GM12892 (cell line): ENCODE data around the gene FBH1.
A peak's percentile ranks its signal among the peaks of the same experiment; 100 is the strongest.

ENCODE experiments used
- DNase-seq: peaks from one replicate; pipeline ENCODE4 v3.0.0; 2011; ENCODE audit not compliant: insufficient read length
- FAIRE-seq: peaks from 2 replicates; lab custom pipeline; 2011; peaks lifted over from hg19 to GRCh38; lab: Jason Lieb, UNC
- POLR2A ChIP-seq: IDR thresholded peaks from 2 replicates; pipeline ENCODE4 v1.6.1; 2011; ENCODE audit warnings: low read depth, low read length, control low read depth
- POLR2AphosphoS5 ChIP-seq: IDR thresholded peaks from 2 replicates; pipeline ENCODE4 v1.6.1; 2011; ENCODE audit warnings: low read depth, low read length, control low read depth
- TAF1 ChIP-seq: IDR thresholded peaks from 2 replicates; pipeline ENCODE4 v1.6.1; 2011; ENCODE audit warnings: low read depth, mild to moderate bottlenecking, control low read depth, low read length, borderline replicate concordance

The FBH1 gene

GRCh38 chr10:5910323-5911100 is 20.5 kb downstream of the FBH1 start:
- DNase-seq = no peak
- TF ChIP-seq POLR2AphosphoS5 = no peak
- no peak for TF ChIP-seq TAF1
- no peak for TF ChIP-seq POLR2A
- FAIRE-seq = no peak

GRCh38 chr10:5911670-5912069 is 21.6 kb downstream of the FBH1 start:
- TF ChIP-seq TAF1 (no peak), POLR2A (no peak), POLR2AphosphoS5 (no peak)
- DNase-seq (no peak), FAIRE-seq (no peak)

GRCh38 chr10:5913736-5914135 is 23.7 kb downstream of the FBH1 start:
- FAIRE-seq (no peak), DNase-seq (no peak)
- TF ChIP-seq POLR2AphosphoS5 = no peak
- no peak for TF ChIP-seq TAF1

GRCh38 chr10:5915451-5915850 is 25.4 kb downstream of the FBH1 start:
- no peak for DNase-seq
- no peak for FAIRE-seq

GRCh38 chr10:5917305-5917704 is 27.3 kb downstream of the FBH1 start:
- TF ChIP-seq POLR2A = no peak
- no peak for TF ChIP-seq POLR2AphosphoS5
- no peak for TF ChIP-seq TAF1
- no peak for FAIRE-seq
- no peak for DNase-seq

More at GRCh38 chr10:5915451-5915850, 25.4 kb downstream of the FBH1 start:
- TF ChIP-seq POLR2AphosphoS5 (no peak), POLR2A (no peak), TAF1 (no peak)

DNA sequence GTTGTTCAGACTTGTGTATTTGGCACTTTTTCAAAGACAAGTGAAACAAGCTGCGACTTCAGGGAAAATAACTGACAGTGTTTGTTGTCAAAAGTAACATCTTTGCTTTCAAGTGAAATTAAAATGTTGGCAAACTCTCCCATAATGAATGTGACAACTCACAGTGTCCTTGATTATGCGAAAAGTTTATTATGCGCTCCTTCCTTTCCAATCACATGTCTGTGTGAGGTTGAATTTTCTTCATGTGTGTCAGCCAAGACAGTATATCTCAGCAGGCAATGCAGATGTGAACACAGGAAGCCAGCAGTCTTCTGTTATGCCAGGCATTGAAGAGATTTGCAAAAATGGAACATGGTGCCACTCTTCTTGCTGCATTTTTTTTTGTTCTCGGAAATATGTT is 28.7 kb downstream of the FBH1 start:
- no peak for FAIRE-seq
- no peak for TF ChIP-seq TAF1
- no peak for TF ChIP-seq POLR2AphosphoS5
- TF ChIP-seq POLR2A = no peak
- no peak for DNase-seq

DNA sequence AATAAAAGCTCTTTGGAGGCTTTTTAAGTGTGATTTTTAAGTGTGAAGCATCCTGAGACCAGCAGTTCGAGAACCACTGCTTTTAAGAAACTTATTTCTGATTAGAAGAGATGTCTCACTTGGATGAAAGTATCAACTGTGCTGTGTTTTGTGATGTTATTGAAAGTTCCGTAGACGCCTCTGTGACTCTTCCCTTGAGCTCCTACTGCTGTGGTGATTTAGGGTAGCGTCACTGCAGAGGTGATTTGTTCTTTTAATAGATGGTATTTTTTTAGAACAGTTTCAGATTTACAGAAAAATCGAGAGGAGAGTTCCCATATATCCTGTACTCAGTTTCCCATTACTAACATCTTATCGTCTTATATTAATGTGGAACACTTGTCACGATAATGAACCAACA is 29.5 kb downstream of the FBH1 start:
- no peak for TF ChIP-seq TAF1
- TF ChIP-seq POLR2A = no peak
- TF ChIP-seq POLR2AphosphoS5 = no peak
- DNase-seq (no peak), FAIRE-seq (no peak)

- DNase-seq (no peak), FAIRE-seq (peak; percentile 9)
- no peak for TF ChIP-seq POLR2AphosphoS5
- TF ChIP-seq POLR2A = no peak
Observed at GRCh38 chr10:5921746-5922145, 31.7 kb downstream of the FBH1 start.

DNA sequence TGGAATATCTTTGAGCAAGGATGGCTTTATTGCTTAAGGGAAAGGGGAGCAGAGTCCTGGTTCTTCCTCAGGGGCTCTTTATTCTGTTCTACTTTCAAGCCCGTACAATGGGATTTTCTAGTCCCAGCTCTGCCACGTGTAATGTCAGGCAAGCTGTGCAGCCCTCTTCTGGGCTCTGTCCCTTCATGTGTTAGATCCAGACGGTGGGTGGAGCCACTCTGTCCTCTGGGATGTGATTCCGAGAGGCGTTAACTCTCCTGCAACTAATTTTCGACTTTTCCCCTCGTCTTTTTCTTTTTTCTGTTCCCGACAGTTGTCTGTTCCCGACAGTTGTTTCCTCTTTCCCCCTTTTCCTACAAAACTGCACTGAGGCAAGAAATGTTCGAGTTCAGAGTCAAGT is 34.8 kb downstream of the FBH1 start:
- DNase-seq (no peak), FAIRE-seq (no peak)
- TF ChIP-seq TAF1 (no peak), POLR2AphosphoS5 (no peak), POLR2A (no peak)

GRCh38 chr10:5927306-5927705 is 37.3 kb downstream of the FBH1 start:
- FAIRE-seq (no peak), DNase-seq (no peak)
- TF ChIP-seq TAF1 = no peak
- no peak for TF ChIP-seq POLR2A
- no peak for TF ChIP-seq POLR2AphosphoS5

DNA sequence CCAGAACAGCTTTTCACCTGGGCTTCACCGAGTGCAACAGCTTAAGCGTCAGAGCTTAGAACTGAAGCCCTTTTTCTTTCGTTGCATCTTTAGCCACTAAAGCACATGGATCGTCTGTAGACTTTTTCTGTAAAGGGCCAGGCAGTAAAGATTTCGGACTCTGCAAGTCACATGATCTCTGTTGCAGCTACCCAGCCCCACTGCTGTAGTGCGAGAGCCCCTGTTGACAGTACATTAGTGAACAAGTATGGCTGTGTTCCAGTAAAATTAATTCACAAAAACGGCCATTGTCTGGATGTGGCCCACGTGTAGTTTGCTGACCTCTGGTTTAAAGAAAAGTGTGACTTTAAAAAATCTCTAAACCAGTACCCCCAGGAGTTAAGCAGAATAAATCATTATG is 39.4 kb downstream of the FBH1 start:
- DNase-seq = no peak
- TF ChIP-seq TAF1 = no peak
- TF ChIP-seq POLR2AphosphoS5 = no peak
- TF ChIP-seq POLR2A = no peak
- FAIRE-seq = no peak

GRCh38 chr10:5930272-5930671 is 40.2 kb downstream of the FBH1 start:
- no peak for TF ChIP-seq POLR2AphosphoS5
- TF ChIP-seq POLR2A = no peak
- no peak for TF ChIP-seq TAF1
- DNase-seq (no peak), FAIRE-seq (no peak)

GRCh38 chr10:5932345-5932744 is 42.3 kb downstream of the FBH1 start:
- TF ChIP-seq TAF1 (no peak), POLR2AphosphoS5 (no peak), POLR2A (no peak)
- FAIRE-seq (no peak), DNase-seq (no peak)
